HG03460 (cell line): ENCODE results near the gene FSIP2.
"Not testable (repeated sequence)": the region's sequence is repeated elsewhere in the genome, so short reads cannot be mapped to it uniquely, and the experiment has no call there.

Experiments
- ATAC-seq: cut with Tn5 transposase; IDR thresholded peaks from one replicate; pipeline ENCODE4 v1.9.1; 2021; ENCODE audit not compliant: unreplicated experiment

Gene FSIP2

DNA sequence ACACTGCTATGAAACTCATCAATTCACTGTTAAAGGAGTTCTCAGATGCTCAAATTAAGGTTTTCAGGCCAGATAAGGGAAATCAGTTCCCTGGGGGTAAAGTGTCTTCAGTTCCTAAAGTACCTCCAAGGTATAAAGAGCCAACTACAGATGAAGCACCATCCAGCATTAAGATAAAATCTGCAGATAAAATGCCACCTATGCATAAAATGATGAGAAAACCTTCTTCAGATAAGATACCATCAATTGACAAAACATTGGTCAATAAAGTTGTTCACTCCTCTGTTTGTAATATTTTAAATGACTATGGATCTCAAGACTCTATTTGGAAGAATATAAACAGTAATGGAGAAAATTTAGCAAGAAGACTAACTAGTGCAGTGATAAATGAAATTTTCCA lies 68.2 kb downstream of the FSIP2 start:
- no peak for ATAC-seq

DNA sequence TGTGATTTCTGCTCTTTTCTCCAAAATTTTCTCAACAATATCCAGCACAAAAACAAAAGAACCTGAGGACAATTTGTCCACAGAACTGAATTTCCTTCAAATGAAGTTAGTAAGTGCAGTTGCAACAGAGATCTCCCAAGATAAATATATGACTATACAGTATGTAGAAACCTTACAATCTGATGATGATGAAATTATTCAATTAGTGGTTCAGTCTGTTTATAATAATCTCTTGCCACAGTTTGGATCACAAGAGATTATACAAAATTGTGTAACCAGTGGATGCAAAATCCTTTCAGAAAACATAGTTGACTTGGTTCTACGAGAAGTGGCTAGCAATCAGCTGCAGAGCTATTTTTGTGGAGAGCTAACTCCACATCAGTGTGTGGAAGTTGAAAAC lies 68.7 kb downstream of the FSIP2 start:
- ATAC-seq, result no peak

DNA sequence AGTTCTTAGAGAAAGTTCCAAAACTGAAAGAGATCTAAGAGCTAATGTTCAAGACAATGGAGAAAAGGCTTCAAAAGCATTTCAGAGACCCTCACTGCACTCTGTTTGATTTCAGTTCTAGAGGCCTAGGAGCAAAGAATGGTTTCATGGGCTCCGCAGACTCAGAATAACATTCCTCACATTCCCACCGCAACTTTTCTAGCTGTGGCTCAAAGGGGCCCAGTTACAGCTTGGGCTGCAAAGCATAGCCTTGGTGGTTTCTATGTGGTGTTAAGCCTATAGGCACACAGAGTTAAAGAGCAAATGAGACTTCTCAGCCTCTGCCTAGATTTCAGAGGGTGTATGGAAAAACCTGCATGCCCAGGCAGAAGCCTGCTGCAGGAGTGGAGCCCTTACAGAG lies 73.0 kb downstream of the FSIP2 start:
- no peak for ATAC-seq

DNA sequence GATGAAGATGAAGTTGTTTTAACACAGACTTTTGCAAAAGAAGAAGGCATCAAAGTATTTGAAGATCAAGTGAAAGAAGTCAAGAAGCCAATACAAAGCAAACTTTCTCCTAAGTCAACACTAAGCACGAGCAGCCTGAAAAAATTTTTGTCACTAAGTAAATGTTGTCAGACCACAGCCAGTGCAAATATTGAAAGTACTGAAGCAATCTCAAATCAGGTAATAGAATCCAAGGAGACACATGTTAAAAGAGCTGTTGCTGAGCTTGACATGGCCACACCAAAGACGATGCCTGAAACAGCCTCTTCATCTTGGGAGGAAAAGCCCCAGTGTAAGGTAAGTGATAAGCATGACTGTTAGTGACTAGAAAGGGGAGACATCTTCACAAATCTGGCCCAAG lies 75.1 kb downstream of the FSIP2 start:
- no peak for ATAC-seq

DNA sequence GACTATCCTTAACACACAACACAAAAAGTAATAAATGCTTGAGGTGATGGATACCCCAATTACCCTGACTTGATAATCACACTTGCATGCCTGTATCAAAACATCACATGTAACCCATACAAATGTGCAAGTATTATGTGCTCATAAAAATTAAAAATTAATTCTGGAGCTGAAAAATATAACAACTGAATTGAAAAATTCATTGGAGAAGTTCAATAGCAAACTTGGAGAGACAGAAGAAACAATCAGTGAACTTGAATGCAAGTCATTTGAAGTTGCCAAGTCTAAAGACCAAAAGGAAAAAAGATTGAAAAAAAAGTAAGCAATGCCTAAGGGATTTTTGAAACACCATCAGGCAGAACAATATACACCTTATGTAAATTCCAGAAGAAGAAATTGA lies 79.4 kb downstream of the FSIP2 start:
- ATAC-seq, result no peak

DNA sequence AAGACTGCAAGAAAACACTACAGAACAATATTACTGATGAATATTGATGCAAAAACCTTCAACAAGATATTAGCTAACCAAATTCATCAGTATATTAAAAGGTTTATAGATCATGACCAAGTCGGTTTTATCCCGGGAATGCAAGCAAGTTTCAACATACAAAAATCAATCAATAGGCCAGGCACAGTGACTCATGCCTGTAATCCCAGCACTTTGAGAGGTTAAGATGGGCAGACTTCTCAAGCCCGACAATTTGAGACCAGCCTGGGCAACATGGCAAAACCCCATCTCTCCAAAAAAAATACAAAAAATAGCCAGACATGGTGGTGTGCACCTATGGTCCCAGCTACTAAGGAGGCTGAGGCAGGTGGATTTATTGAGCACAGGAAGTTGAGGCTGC lies 82.9 kb downstream of the FSIP2 start:
- ATAC-seq, result no peak

DNA sequence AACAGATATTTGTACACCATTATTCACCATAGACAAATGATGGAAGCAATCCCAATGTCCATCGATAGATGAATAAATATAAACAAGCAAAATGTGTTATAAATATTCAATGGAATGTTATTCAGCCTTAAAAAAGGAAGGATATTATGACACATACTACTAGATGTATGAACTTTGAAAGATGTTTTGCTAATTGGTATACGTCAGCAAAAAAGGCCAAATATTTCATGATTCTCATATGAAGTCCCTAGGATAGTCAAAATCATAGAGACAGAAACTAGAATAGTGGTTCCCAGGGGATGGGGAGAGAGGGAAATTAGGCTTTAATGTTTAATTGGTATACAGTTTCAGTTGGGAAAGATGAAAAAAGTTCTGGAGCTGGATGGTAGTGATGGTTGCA lies 85.2 kb downstream of the FSIP2 start:
- no peak for ATAC-seq

DNA sequence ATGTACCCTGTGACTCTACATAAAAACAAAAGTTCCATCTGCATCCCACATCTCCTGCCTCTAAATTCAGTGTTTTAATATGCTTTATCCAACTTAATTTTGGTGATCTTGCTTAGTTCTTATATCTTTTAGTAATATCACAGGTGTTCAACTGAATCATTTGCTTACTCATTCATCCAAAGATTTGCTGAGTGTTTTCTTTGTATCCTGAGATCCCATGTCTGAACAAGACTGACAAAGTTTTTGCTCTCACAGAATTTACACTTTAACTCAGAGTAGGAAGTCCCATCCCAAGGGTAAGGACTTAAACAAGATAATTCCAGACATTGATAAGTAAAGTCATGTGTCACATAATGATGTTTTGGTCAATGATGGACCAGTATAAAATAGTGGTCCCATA lies 87.0 kb downstream of the FSIP2 start:
- no peak for ATAC-seq

DNA sequence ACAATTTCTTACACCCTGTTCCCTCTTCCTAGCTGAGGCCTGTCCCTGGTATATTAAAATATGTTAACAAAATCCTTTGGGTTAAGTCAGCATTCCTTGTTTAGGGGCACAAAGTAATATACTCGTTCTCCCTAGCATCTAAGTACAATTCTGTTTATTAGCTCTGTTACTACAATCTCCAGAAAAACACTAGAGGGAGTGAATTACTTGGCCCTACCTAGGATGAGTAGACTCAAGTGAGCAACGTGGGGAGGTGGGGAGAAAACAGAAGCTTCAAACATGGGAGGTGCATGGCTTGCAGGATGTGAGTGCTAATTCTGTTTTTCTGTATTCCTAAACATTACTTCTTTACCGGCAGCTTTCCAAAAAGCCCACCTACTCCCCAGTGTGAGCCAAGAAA lies 89.7 kb downstream of the FSIP2 start:
- no peak for ATAC-seq

DNA sequence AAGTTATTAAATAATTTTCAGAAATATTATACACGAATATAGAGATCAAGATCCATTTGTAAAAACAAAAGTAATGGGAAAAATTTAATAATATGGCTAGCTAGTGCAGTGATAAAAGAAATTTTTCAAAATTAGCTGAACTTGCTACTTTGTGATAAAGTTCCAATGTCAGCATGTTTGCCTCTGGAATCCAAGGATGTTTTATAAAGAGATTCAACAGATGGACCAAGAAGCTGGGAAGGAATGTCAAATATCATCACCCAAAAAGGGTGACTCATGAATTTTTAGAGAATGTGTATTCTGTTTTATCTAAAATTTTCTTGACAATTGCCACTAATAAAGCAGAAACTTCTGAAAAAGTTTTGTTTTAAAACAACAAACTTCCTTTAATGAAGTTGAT lies 95.3 kb downstream of the FSIP2 start:
- ATAC-seq, result no peak

DNA sequence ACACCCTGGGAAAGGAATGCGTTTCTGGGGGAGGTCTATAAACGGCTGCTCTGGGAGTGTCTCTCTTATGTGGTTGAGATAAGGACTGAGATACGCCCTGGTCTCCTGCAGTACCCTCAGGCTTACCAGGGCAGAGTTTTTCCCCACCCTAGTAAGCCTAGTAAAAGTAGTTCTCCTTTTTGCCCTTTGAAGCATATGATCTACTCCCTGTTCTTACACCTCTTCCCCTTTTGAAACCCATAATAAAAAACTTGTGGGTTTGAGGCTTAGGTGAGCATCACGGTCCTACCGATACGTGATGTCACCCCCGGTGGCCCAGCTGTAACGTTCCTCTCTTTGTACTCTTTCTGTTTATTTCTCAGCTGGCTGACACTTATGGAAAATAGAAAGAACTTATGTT lies 97.4 kb downstream of the FSIP2 start:
- no peak for ATAC-seq

DNA sequence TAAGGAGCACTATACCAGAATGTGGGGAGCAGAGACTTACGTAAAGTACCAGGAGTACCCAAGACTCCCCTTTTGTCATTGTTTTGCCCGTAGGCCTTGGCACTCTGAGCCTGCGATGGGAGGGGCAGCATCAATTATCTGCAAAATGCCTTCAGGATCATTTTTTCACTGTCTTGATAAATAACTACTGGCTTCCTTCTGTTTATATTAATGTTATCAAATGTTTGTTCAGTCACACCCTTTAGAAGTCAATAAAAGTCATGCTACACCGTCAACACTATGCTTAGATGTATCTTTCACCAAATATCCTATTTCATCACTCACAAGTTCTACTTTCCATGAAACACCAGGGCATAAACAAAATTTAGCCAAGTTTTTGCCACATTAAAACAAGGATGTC lies 116.3 kb downstream of the FSIP2 start:
- no peak for ATAC-seq

DNA sequence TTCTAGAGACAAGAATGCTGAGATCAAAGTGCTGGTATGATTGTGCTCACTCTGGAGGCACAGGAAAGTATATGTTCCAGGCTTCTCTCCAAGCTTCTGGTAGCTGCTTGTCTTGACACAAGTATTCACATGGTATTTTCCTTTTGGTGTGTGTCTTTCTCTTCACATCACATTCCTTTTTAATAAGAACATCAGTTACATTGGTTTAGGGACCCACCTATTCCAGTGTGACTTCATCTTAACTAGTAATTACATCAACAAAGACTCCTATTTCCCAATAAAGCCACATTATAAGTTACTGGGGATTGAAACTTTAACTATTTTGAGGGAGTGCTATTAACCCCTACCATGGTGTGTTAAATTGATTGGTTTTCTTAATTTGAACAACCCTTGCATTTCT lies 119.1 kb downstream of the FSIP2 start:
- ATAC-seq, result no peak

DNA sequence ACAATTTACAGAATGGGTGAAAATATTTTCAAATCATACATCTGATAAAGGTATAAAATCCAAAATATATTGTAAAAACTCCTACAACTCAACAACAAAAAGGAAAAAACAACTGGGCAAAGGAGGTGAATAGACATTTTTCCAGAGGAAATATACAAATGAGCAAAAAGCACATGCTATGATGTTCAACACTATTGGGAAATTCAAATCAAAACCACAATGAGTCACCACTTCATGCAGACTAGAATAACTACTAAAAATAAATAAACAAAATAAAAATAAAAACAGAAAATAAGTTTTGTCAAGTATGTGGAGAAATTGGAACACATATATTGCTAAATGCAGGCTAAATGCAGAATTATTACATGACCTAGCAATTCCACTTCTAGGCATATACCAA lies 120.9 kb downstream of the FSIP2 start:
- no peak for ATAC-seq

DNA sequence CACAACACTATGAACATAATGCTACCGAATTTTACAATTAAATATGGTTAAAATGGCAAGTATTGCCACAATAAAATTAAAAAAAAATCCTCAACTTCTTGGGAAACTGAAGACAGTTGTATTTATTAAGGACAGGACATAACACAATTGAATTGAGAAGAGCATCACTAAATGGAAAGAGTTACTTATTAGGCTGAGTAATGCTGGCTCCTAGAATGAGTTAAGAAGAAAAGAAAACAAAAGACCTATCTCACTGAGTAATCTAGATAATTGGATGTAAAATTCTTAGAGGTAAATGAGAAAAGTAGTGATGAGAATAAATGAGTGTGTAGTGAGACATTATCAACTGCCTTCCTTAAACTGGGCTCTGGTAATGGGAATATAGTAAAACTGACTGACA lies 121.7 kb downstream of the FSIP2 start:
- ATAC-seq, result no peak

DNA sequence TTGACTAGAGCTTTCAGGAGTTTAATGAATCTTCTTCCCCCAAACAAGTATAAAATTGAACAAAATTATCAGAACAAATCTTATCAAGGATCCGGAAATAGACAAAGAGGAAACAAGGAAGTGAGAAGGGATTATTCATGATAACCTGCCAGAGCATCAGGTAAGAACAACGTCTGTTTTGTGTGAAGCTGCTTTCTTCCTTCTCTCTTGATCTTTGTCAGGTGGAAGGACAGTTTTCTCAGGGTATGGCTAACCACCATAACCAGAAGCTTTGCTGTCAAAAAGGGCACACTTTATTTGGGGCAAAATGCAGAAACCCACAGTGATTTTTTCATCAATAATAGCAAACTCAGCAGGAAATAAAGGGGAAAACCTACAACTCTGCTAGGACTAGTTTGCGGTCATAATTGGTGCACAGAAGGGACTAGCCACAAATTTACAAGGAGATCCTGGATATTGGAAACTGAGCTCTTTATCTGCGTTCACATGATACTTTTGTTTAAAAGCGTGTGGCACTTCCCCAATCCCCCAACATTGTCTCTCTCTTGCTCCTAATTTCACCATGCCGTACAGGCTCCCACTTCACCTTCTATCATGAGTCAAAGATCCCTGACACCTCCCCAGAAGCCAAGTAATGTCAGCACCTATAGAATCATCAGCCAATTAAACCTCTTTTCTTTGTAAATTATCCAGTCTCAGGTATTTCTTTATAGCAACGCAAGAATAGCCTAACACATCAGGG lies 124.2 kb downstream of the FSIP2 start:
- ATAC-seq, result no peak

DNA sequence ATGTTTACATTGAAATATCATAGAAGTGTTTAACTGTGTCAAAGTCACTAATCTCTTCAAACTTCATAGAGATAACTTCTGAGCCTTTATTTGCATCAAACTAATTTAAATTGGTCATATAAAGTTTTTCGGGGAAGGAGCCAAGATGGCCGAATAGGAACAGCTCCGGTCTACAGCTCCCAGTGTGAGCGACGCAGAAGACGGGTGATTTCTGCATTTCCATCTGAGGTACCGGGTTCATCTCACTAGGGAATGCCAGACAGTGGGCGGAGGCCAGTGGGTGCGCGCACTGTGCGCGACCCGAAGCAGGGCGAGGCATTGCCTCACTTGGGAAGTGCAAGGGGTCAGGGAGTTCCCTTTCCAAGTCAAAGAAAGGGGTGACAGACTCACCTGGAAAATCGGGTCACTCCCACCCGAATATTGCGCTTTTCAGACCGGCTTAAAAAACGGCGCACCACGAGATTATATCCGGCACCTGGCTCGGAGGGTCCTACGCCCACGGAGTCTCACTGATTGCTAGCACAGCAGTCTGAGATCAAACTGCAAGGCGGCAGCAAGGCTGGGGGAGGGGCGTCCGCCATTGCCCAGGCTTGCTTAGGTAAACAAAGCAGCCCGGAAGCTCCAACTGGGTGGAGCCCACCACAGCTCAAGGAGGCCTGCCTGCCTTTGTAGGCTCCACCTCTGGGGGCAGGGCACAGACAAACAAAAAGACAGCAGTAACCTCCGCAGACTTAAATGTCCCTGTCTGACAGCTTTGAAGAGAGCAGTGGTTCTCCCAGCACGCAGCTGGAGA lies 126.1 kb downstream of the FSIP2 start:
- not testable (repeated sequence) for ATAC-seq

DNA sequence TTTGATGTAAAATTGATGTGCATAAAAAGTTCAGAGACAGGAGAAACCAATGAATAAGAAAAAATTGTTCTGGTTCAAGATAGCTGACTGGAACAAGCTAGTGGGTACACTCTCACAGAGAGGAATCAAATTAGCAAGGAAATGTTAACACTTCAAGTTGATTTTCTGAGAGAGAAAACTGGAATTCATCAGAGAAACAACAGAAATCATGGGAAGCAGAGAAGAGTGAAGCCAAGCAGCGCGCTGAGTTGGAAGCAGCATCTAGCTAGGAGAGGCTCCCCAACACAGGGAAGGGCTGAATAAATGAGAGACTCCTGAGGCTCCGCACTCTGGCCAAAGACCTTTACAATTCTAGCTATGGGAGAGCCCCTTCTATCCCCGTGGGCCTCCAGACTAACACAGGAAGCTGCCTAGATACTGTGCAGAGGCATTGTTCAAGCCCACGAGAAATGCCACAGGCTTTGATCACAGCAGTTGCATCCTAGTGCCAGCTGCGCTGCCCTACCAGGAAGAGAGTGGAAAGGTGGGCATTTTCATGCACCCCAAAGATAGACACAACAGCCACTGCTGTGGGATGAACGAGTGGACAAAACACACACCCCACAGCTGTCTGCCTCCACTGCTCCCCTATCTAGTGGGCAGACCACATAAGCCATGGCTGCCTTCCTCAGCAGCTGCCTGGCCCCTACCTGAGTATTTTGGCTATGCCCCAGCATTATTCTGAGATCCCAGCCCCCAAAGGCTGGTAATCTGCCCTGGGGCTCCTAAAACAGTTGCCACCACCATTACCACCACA lies 136.7 kb downstream of the FSIP2 start:
- ATAC-seq, result no peak

DNA sequence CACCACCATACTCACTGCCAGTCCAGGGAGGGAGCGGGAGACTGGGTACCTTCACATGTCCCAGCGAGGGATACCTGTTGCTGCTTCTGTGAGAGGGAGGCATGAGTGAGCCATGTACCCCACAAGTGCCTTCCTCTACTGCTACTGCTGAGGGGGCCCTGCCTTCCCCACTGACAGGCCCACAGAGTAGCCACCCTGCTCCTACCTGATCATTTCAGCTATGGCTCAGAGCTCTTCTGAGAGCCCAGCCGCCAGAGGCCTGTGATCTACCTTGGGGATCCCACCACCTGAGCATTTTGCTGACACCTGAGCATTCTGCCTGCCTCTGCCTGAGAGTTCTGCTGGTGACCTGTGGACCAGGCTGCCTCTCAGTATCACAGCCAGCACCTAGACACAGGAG lies 137.6 kb downstream of the FSIP2 start:
- no peak for ATAC-seq

DNA sequence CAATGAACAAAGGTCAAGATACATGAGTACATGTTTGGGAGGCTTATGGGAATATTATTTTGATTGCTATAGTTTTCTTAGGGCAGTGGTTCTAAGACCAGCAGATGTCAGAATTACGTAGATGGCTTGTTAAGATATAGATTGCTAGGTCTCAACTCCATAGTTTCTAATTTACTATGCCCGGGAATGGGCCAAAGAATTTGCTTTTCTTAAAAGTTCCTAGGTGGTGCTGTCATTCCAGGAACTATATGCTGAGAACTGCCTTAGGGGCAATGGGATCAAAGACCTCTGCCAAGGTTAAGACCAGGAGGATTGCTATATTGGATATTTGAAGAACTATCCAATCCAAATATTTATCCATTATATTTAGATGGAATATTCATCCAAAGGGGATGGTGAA lies 141.8 kb downstream of the FSIP2 start:
- ATAC-seq, result no peak
